SK-N-SH (cell line): ENCODE measurements around the gene PPP2CA. TPM values are rescaled to one million over a fixed set of nuclear protein-coding genes. Genes with fewer than 3 reads are reported as not detected.

Experiments used
- CTCF ChIA-PET: fragments of 300-600, 350-600 bp; formaldehyde crosslinking; extraction: SDS; loops from one replicate; lab custom pipeline; 2021; lab: Yijun Ruan, JAX
- POLR2A ChIA-PET: fragments of 350-600 bp; sonication (Branson Sonifier 250); formaldehyde crosslinking; extraction: SDS; loops from one replicate; lab custom pipeline; 2020; ENCODE audit warnings: antibody characterized with exemption, inconsistent platforms; lab: Yijun Ruan, JAX
- DNase-seq: peaks from one replicate; pipeline ENCODE4 v3.0.0; 2012
- H2AFZ ChIP-seq: fragments of 200-600 bp; sonication (generic); 2 replicates; pipeline ENCODE4 v1.8.1; 2016; ENCODE audit warnings: antibody characterized with exemption, mild to moderate bottlenecking, low read depth
- H3F3A ChIP-seq: fragments of 200-600 bp; sonication (generic); replicated peaks from 2 replicates; pipeline ENCODE3; 2016; ENCODE audit warnings: antibody characterized with exemption, mild to moderate bottlenecking; ENCODE audit not compliant: insufficient read depth
- H3K27ac ChIP-seq, 2 experiments: fragments of 200-500 bp in 1 of 2; fragments of 200-600 bp in 1 of 2; sonication (Bioruptor generic) in 1 of 2; sonication (generic), shearing (Covaris generic) in 1 of 2; 2 replicates each; pipeline versions ENCODE4 v1.5.1 to v1.6.1; 2014 to 2016; ENCODE audit warnings: low read depth in 2 of 2, inconsistent platforms in 1 of 2, low read length in 1 of 2, mild to moderate bottlenecking in 1 of 2, mixed read lengths in 1 of 2
- H3K27me3 ChIP-seq: fragments of 200-600 bp; sonication (generic), shearing (Covaris generic); 2 replicates; pipeline ENCODE4 v1.6.1; 2016; ENCODE audit warnings: mixed run types; ENCODE audit not compliant: insufficient read depth
- H3K36me3 ChIP-seq, 2 experiments: fragments of 200-500 bp in 1 of 2; fragments of 200-600 bp in 1 of 2; sonication (Bioruptor generic) in 1 of 2; sonication (generic) in 1 of 2; replicated peaks in 1 of 2; 2 replicates each; pipeline versions ENCODE3 to v1.5.1; 2014 to 2016; ENCODE audit warnings: low read length in 1 of 2, mild to moderate bottlenecking in 1 of 2; ENCODE audit not compliant: insufficient read depth in 2 of 2, control insufficient read depth in 1 of 2
- H3K4me1 ChIP-seq, 2 experiments: fragments of 200-500 bp in 1 of 2; fragments of 200-600 bp in 1 of 2; sonication (Bioruptor generic) in 1 of 2; sonication (generic), shearing (Covaris generic) in 1 of 2; 2 replicates each; pipeline versions ENCODE4 v1.5.1 to v1.6.1; 2014 to 2016; ENCODE audit warnings: low read depth in 1 of 2, low read length in 1 of 2, mixed run types in 1 of 2; ENCODE audit not compliant: insufficient read depth in 2 of 2, control insufficient read depth in 1 of 2
- H3K4me2 ChIP-seq: fragments of 200-600 bp; sonication (generic), shearing (Covaris generic); 2 replicates; pipeline ENCODE4 v1.6.1; 2017; ENCODE audit warnings: mixed run types
- H3K4me3 ChIP-seq, 2 experiments: fragments of 200-500 bp in 1 of 2; fragments of 200-600 bp in 1 of 2; sonication (Bioruptor generic) in 1 of 2; sonication (generic), shearing (Covaris generic) in 1 of 2; 2 replicates each; pipeline versions ENCODE4 v1.5.1 to v1.8.1; 2014 to 2016; ENCODE audit warnings: low read depth in 2 of 2, inconsistent platforms in 1 of 2, low read length in 1 of 2, mild to moderate bottlenecking in 1 of 2, mixed read lengths in 1 of 2, moderate library complexity in 1 of 2
- H3K79me2 ChIP-seq: fragments of 200-600 bp; sonication (generic); 2 replicates; pipeline ENCODE4 v1.8.1; 2017; ENCODE audit warnings: mild to moderate bottlenecking; ENCODE audit not compliant: insufficient read depth
- H3K9ac ChIP-seq: fragments of 200-600 bp; sonication (generic); 2 replicates; pipeline ENCODE4 v1.6.1; 2017; ENCODE audit warnings: mixed run types
- H3K9me2 ChIP-seq: fragments of 200-600 bp; sonication (generic); 2 replicates; pipeline ENCODE4 v1.6.1; 2017; ENCODE audit warnings: mixed run types
- H3K9me3 ChIP-seq: fragments of 200-600 bp; sonication (generic); 2 replicates; pipeline ENCODE4 v1.6.1; 2017; ENCODE audit warnings: mixed run types, mild to moderate bottlenecking, moderate library complexity
- H4K20me1 ChIP-seq: fragments of 200-600 bp; sonication (generic); 2 replicates; pipeline ENCODE4 v1.6.1; 2017; ENCODE audit warnings: mild to moderate bottlenecking, mixed run types; ENCODE audit not compliant: insufficient read depth
- CHD2 ChIP-seq: fragments of 150-350 bp; IDR thresholded peaks from 2 replicates; pipeline ENCODE4 v1.6.1; 2018; ENCODE audit warnings: low read length; ENCODE audit not compliant: partially characterized antibody
- EP300 ChIP-seq, 2 experiments: IDR thresholded peaks; 2 replicates each; pipeline versions ENCODE4 v1.4.0 to v1.6.1; 2012; ENCODE audit warnings: borderline replicate concordance in 1 of 2, low read depth in 1 of 2, low read length in 1 of 2
- FOXJ3 ChIP-seq: sonication (generic); formaldehyde crosslinking; IDR thresholded peaks from 2 replicates; pipeline ENCODE4 v1.5.1; 2020; ENCODE audit warnings: mild to moderate bottlenecking, missing genetic modification reagents
- FOXM1 ChIP-seq: IDR thresholded peaks from 2 replicates; pipeline ENCODE4 v1.4.0; 2012; ENCODE audit warnings: low read depth, mild to moderate bottlenecking
- GABPA ChIP-seq: IDR thresholded peaks from 2 replicates; pipeline ENCODE4 v1.4.0; 2012; ENCODE audit warnings: low read depth, mild to moderate bottlenecking
- NRF1 ChIP-seq: IDR thresholded peaks from 2 replicates; pipeline ENCODE4 v1.6.1; 2012; ENCODE audit warnings: low read depth, mild to moderate bottlenecking, low read length
- POLR2AphosphoS5 ChIP-seq: IDR thresholded peaks from 2 replicates; pipeline ENCODE4 v1.6.1; 2012; ENCODE audit warnings: low read depth, low read length
- RFX5 ChIP-seq: IDR thresholded peaks from 2 replicates; pipeline ENCODE4 v1.6.1; 2012; ENCODE audit warnings: mild to moderate bottlenecking, improper control_type of control experiment, low read length
- RXRA ChIP-seq: IDR thresholded peaks from 2 replicates; pipeline ENCODE4 v1.4.0; 2012; ENCODE audit warnings: low read depth, mild to moderate bottlenecking, borderline replicate concordance
- TCF12 ChIP-seq: IDR thresholded peaks from 2 replicates; pipeline ENCODE4 v1.4.0; 2012
- WGBS: methylation state at CpG from one replicate; pipeline ENCODE4 v1.1.6; 2017; ENCODE audit warnings: low lambda C conversion rate; 5-methylcytosine and 5-hydroxymethylcytosine counted together
- polyA plus RNA-seq, 3 experiments: library from polyadenylated mRNA; depleted of rRNA; stranded (reverse); fragments of >200 nt; gene quantifications; 2 replicates each; pipeline ENCODE4 v1.2.3, GENCODE V29; 2012
- TF ChIP-seq, protein P1 (sequence below): IDR thresholded peaks from 2 replicates; pipeline ENCODE4 v1.4.0; 2012; ENCODE audit warnings: low read depth, borderline replicate concordance
- TF ChIP-seq, protein P2 (sequence below): IDR thresholded peaks from 2 replicates; pipeline ENCODE4; 2012
- TF ChIP-seq, protein P3 (sequence below): fragments of 200-600 bp; sonication (generic); IDR thresholded peaks from 2 replicates; pipeline ENCODE4 v1.6.1; 2017; ENCODE audit warnings: antibody characterized with exemption, mild to moderate bottlenecking, moderate library complexity
- TF ChIP-seq, protein P4 (sequence below): IDR thresholded peaks from 2 replicates; pipeline ENCODE4 v1.6.1; 2012; ENCODE audit warnings: mild to moderate bottlenecking, low read depth, low read length, moderate library complexity

PPP2CA gene
- polyA plus RNA-seq, 1 of the 3 experiments (the other 2 are of a cell fraction): 146 TPM

DNA sequence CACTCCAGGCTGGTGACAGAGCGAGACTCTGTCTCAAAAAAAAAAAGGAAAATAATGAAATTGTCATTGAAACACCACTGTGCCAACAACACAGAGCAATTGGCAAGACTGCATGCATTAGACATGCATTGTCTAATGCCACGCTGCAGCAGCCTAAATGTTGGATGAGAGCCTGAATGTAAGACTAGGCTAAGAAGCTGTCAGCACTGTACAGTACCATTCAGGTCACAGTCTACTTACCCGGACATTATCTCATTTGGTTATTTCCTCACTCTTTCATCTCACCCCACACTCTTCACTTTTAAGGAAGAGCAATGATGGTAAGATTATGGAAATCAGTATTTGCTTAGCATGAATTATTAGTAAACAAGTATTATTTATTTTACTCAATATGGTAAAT is 31.3 kb upstream of the PPP2CA start:
- Histone ChIP-seq H3F3A (peaks cover 17% of the 10 kb centered on the region), H3K27me3 (no peaks in the 10 kb centered on the region), H3K4me3 (no peak overlapping the region), H4K20me1 (no peaks in the 10 kb centered on the region), H3K79me2 (no peaks in the 10 kb centered on the region), H3K36me3 (no peaks in the 10 kb centered on the region), H3K4me2 (no peak overlapping the region), H3K4me1 (peaks cover 0 to 5% of the 10 kb centered on the region in 2 experiments; a peak in 2 of 4 replicates), H3K9me2 (no peaks in the 10 kb centered on the region), H3K27ac (no peak overlapping the region), H3K9me3 (no peaks in the 10 kb centered on the region), H2AFZ (no peak overlapping the region), H3K9ac (no peak overlapping the region)
- ChIA-PET POLR2A (no interaction called here), CTCF (no interaction called here)
- TF ChIP-seq CHD2: no peak
- no peak for TF ChIP-seq POLR2AphosphoS5
- TF ChIP-seq EP300 (IDR thresholded peaks at IDR 0.05; ENCODE audit: borderline replicate concordance in 1 of 2, low read depth in 1 of 2, low read length in 1 of 2): no peak
- TF ChIP-seq FOXM1: no peak
- TF ChIP-seq, protein P1, sequence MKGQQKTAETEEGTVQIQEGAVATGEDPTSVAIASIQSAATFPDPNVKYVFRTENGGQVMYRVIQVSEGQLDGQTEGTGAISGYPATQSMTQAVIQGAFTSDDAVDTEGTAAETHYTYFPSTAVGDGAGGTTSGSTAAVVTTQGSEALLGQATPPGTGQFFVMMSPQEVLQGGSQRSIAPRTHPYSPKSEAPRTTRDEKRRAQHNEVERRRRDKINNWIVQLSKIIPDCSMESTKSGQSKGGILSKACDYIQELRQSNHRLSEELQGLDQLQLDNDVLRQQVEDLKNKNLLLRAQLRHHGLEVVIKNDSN: no peak
- TF ChIP-seq, protein P2, sequence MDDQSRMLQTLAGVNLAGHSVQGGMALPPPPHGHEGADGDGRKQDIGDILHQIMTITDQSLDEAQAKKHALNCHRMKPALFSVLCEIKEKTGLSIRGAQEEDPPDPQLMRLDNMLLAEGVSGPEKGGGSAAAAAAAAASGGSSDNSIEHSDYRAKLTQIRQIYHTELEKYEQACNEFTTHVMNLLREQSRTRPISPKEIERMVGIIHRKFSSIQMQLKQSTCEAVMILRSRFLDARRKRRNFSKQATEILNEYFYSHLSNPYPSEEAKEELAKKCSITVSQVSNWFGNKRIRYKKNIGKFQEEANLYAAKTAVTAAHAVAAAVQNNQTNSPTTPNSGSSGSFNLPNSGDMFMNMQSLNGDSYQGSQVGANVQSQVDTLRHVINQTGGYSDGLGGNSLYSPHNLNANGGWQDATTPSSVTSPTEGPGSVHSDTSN: no peak
- no peak for TF ChIP-seq NRF1
- TF ChIP-seq, protein P3, sequence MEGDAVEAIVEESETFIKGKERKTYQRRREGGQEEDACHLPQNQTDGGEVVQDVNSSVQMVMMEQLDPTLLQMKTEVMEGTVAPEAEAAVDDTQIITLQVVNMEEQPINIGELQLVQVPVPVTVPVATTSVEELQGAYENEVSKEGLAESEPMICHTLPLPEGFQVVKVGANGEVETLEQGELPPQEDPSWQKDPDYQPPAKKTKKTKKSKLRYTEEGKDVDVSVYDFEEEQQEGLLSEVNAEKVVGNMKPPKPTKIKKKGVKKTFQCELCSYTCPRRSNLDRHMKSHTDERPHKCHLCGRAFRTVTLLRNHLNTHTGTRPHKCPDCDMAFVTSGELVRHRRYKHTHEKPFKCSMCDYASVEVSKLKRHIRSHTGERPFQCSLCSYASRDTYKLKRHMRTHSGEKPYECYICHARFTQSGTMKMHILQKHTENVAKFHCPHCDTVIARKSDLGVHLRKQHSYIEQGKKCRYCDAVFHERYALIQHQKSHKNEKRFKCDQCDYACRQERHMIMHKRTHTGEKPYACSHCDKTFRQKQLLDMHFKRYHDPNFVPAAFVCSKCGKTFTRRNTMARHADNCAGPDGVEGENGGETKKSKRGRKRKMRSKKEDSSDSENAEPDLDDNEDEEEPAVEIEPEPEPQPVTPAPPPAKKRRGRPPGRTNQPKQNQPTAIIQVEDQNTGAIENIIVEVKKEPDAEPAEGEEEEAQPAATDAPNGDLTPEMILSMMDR: no peak
- TF ChIP-seq, protein P4, sequence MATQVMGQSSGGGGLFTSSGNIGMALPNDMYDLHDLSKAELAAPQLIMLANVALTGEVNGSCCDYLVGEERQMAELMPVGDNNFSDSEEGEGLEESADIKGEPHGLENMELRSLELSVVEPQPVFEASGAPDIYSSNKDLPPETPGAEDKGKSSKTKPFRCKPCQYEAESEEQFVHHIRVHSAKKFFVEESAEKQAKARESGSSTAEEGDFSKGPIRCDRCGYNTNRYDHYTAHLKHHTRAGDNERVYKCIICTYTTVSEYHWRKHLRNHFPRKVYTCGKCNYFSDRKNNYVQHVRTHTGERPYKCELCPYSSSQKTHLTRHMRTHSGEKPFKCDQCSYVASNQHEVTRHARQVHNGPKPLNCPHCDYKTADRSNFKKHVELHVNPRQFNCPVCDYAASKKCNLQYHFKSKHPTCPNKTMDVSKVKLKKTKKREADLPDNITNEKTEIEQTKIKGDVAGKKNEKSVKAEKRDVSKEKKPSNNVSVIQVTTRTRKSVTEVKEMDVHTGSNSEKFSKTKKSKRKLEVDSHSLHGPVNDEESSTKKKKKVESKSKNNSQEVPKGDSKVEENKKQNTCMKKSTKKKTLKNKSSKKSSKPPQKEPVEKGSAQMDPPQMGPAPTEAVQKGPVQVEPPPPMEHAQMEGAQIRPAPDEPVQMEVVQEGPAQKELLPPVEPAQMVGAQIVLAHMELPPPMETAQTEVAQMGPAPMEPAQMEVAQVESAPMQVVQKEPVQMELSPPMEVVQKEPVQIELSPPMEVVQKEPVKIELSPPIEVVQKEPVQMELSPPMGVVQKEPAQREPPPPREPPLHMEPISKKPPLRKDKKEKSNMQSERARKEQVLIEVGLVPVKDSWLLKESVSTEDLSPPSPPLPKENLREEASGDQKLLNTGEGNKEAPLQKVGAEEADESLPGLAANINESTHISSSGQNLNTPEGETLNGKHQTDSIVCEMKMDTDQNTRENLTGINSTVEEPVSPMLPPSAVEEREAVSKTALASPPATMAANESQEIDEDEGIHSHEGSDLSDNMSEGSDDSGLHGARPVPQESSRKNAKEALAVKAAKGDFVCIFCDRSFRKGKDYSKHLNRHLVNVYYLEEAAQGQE: no peak
- TF ChIP-seq TCF12: no peak
- TF ChIP-seq RFX5: no peak
- no peak for TF ChIP-seq RXRA
- TF ChIP-seq GABPA: no peak
- TF ChIP-seq FOXJ3 (CRISPR knock-in tag): no peak
- no peak for DNase-seq
- WGBS: 77% methylated on average over 3 of the region's 3 CpGs
